CMK (cell line): ENCODE results near the gene UBL5.
A peak's percentile ranks its signal among the peaks of the same experiment; 100 is the strongest.
"Not testable (repeated sequence)": the region's sequence is repeated elsewhere in the genome, so short reads cannot be mapped to it uniquely, and the experiment has no call there.

Experiments
- DNase-seq: peaks from one replicate; pipeline ENCODE4 v3.0.0-alpha.2; 2010; ENCODE audit warnings: low read depth

Gene UBL5

DNA sequence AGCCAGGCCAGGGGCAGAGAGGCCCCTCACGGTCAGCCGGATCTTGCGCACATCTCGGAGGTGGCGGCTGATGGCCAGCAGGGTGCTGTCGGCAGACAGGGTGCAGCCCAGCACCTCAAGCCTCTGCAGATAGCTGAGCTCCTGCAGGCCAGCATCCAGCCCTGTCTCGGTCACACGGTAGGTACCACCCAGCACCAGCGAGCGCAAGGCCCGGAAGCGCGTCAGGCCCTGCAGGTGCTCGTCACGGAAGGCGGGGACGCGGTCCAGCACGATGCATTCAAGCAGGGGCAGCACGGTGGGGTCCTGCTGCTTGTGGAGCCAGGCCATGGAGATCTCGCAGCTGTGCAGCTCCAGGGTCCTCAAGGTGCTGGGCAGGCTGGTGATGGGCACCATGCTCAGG is 16.6 kb upstream of the UBL5 start:
- no peak for DNase-seq

DNA sequence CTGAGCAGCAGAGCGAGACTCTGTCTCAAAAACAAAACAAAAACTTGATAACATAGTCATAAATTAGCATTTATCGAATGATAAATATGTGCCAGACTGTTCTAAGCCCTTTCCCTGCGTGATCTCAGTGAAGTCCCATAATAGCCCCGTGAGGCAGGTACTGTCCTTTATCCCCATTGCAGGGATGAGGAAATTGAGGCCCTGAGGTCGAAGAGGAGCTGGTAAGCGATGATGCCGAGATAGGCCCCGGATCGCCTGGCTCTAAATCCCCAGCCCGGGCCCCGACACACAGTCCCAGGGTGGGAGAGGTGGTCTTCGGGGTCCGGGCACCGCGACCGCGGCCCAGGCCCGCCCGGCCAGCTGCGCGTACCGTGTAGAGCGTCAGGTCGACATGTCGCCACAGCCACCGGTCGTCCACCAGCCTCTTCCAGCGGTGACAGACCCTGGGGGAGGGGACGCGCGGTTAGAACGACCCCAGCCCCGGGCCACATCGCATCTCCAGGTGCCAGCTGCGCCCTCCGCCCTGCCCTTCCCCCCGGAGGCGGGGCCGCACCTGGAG is 9.5 kb upstream of the UBL5 start:
- no peak for DNase-seq

DNA sequence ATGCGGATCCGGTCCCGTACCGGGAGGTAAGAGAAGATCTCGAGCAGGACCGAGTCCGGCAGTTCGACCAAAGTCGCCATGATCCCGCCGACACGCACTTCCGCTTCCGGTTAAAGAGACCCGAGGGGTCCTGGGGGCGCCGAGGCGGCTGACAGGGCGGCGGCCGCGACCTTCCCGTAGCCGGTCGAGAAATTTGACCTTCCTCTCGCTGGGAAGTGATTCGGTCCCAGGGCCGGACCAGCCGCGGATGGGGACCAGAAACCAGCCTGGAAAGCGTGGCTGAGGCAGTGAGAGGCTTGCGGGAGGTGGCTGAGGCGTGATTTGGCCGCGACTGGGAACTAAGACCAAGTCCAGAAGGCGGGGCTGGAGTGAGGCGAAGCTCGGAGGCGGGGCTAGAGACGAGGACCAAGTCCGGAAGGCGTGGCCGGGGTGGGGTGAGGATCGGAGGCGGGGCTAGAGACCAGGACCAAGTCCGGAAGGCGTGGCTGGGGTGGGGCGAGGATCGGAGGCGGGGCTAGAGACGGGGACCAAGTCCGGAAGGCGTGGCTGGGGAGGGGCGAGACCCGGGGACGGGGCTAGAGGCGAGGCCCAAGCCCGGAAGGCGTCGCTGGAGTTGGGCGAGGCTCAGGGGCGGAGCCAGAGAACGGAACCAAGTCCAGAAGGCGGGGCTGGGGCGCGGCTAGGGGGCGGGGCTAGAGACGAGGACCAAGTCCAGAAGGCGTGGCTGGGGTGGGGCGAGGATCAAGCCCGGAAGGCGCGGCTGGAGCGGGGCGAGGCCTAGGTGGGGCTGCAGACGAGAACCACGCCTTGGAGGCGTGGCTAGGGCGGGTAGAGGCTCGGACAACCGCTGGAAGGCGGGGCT is 8.8 kb upstream of the UBL5 start, which contains the start of gene FBXL12:
TSS of gene FBXL12 (minus strand) at position 346 of the 862 bp plus-strand sequence. CDS start at position 80, 266 bp downstream.
- peak; percentile 99 for DNase-seq

DNA sequence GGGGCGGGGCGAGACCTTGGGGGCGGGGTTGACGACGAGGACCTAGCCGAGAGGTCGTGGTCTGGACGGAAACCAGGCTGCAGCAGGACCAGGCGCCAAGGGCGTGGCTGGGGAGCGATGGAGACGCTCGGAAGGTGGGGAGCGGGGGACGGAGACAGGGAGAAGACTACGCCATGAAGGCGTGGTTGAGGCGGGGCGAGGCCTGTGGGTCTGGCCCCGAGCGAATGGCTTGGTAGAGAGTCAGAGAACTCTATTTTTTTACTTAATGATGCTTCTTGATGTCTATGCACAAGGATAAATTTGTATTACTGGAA is 8.2 kb upstream of the UBL5 start:
- no peak for DNase-seq

DNA sequence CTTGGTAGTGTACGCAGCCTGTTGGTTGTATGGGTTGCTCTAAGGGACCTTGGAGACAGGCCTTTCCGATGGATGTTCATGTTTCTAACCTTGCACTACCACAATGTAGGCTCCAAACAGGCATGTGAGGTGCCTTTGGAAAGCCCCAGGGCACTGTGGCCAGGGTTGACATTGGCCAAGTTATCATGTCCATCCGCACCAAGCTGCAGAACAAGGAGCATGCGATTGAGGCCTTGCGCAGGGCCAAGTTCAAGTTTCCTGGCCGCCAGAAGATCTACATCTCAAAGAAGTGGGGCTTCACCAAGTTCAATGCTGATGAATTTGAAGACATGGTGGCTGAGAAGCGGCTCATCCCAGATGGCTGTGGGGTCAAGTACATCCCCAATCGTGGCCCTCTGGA is 7.7 kb upstream of the UBL5 start:
- not testable (repeated sequence) for DNase-seq

DNA sequence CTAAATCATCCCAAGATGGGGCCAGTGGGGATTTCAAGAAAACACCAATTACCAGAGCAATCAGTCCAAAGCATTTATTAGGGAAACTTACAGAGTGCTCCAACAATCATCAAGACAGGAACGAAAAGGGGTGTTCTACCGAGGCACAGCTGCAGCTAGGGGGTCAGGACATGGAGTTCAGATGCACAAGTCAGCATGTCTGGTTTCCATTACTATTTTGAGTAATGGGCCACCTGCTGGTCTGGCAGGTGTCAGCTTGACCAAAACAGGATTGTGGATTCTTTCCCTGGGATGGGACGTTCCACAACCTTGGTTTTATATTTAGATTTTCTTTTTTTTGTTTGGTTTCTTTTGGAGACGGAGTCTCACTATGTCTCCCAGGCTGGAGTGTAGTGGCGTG is 3.9 kb upstream of the UBL5 start:
- no peak for DNase-seq

DNA sequence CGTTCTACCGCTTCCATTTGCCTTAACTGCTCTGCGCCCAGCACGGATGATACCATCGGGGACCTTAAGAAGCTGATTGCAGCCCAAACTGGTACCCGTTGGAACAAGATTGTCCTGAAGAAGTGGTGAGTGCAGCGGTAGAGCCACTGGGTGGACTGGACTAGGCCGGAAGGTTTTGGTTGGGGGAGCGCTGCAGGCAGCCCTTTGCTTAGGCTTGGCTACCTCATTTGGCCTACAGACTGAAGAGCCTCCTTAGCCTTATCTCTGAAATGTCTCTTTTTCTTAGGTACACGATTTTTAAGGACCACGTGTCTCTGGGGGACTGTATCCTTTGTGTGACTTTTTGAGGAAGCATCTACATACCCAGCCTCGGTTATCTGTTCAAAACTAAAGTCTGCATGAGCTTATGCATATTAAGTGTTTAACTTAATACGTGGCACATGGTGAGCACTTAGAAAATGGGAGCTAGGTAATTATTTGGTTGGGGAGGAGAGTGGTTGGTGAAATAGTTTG is 889 bp downstream of the UBL5 start:
- no peak for DNase-seq

DNA sequence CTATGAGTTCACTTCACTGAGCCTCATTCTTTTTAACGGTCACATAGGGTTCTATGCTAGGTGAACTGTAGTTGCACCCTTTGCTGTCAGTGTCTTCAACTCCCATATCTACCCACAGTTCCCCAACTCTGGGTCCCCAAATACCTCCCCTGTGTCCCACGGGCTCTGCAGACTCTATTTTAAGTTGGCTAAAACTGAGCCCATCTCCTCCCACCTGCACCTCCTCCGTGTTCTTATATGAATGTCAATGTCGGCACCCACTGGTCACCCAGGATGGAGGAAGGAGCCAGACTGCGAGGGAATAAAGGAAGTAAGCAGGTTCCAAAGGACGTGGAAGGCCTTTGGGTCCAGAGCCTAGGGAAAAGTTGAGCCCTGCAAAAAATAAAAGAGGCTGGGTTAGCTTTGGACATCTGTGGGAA is 6.6 kb downstream of the UBL5 start:
- DNase-seq = no peak

DNA sequence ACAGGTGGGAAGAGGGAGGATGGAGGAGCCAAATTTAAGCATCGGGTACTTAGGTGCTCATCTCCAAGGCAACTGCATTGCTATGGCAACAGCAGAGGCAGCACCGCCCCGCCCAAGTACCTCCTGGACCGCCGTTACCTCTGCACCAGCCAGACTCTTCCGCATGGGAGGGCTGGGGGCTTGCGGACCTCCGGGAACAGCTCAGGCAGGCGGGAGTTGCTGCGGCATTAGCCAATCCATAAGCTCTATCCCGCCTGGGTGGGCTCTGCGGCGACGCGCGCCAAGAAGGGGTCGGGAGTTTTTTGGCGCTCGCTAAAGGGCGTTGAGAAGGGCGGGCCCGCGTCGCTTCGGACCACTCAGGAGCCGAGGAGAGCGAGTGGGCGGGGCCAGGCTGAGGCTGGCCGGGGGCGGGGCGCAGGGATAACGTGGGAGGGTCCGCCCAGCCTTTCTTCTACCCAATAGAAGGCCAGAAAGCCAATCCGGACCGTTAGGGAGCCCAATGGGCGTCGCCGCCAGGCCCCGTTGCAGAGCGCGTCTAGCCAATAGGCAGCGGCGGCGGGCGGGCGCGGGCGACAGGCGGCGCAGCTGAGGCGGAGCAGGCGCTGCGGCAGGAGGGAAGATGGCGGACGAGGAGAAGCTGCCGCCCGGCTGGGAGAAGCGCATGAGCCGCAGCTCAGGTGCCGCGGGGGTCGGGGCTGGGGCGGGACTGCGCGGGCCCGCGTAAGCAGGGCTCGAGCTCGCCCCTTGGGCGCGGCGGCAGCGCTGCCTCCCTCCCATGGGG is 7.2 kb downstream of the UBL5 start, which contains the start of gene PIN1:
TSS of gene PIN1 (plus strand) at position 593 of the 781 bp plus-strand sequence. CDS start at position 620, 27 bp downstream.
- DNase-seq = peak; percentile 96

DNA sequence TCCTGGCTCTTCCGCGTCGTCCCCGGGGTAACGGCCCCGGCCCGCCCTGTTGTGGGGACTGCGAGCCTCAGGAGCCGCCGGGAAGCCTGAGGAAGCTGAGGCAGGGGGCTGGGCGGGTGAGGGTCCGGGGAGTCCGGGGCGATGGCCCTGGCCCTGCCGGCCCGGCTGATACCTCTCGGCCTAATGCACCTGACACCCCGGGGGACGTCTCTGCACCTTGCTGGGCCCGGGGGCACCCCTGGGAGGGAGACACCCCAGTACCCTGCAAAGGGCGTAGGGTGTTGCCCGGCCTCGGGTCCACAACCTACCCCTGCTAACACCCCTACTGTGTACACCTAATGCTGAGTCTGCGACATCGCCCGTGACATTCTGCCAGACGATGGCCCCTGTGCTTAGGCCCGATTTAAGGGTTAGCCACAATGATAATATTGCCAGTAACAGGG is 7.8 kb downstream of the UBL5 start:
- DNase-seq = no peak

DNA sequence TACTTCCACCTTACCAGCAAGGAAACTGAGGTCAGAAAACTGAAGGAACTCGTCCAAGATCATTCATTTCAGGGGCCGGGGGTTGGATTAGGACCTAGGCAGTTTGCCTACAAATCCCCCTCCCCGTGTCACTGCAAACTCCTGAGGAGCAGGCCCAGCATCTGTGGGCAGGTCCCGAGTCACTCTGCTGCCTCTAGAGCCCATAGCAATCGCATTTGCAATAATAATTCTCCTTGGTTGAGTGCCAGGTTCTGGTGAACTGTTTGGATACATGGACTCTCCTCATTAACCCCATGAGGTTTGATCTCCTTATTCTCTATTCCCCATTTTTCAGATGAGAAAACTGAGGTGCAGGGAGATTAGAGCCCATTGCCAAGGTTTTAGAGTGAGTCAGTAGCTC is 8.3 kb downstream of the UBL5 start:
- DNase-seq = no peak

DNA sequence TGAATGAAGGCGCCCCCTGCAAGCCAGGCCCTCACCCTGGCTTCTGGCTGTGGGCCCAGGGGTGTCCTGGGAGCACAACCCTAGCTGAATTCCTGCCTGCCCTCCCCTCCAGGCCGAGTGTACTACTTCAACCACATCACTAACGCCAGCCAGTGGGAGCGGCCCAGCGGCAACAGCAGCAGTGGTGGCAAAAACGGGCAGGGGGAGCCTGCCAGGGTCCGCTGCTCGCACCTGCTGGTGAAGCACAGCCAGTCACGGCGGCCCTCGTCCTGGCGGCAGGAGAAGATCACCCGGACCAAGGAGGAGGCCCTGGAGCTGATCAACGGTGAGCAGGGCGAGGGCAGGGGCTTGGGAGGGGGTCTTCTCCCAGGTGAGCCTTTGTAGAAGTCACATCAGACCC is 10.6 kb downstream of the UBL5 start:
- no peak for DNase-seq

DNA sequence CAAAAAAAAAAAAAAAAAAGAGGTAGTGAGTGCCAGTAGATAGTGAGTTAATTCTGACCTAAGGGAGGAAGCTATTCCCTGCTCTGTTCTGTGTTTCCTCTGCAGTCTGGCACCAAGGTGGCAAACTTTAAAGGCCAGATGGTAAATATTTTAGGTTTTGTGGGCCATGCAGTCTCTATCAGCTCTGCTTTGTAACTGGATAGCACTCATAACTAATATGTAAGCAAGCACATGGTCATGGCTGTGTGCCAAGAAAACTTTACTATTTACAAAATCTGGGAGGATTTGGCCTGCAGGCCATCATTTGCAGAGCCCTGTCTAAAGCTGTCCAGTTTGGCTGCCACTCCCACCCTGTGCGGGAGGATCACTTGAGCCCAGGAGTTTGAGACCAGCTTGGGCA is 11.7 kb downstream of the UBL5 start:
- no peak for DNase-seq

DNA sequence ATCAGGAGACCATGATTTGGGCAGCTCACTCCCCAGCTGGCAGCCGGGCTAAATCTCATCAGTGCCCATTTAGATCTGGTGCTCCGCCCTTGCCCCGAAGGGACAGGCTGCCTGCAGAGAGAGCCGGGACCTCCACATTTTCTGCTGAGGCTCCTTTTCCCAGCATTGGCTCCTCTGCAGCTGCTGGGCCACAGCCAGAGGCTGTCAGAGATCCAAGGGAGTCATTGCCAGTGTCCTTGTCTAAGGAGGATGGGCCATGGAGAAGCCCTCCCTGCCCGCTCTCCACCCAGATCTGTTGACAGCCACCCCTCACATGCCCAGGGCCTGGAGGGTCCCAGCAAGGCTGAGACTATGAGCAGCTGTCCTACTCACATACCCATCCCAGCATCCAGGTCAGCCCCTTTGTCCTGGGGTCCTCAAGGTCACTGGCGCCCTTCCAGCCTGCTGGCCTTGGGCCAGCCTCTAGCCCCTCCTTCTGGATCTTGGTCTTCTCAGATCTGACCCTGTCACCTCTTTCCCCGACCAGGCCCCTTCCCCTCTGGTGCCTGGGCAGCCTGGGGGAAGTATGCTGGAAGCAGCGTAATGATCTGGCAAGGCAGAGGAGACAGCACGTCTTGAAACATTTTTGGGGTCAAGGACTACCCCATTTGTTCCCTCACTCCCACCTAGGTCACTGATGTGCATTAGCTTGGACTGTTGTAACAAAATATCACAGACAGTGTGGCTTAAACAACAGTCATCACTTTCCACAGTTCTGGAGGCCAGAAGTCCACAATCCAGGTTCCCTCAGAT is 15.3 kb downstream of the UBL5 start:
- DNase-seq = no peak

DNA sequence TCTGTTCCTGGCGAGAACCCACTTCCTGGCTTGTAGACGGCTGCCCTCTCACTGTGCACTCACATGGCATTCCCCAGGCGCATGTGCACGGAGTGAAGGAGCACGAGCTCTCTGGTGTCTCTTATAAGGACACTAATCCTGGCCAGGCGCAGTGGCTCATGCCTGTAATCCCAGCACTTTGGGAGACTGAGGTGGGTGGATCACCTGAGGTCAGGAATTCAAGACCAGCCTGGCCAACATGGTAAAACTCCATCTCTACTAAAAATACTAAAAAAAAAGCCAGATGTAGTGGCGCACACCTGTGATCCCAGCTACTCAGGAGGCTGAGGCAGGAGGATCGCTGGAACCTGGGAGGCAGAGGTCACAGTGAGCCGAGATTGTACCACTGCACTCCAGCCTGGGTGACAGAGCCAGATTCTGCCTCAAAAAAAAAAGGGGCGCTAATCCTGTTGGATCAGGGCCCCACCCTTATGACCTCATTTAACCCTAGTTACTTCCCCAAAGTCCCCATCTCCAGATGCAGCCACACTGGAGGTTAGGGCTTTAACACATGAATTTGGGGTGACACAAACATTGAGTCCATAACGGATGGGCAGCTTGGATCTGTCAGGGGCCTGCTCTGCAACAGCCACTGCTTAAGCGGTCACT is 16.0 kb downstream of the UBL5 start:
- not testable (repeated sequence) for DNase-seq

DNA sequence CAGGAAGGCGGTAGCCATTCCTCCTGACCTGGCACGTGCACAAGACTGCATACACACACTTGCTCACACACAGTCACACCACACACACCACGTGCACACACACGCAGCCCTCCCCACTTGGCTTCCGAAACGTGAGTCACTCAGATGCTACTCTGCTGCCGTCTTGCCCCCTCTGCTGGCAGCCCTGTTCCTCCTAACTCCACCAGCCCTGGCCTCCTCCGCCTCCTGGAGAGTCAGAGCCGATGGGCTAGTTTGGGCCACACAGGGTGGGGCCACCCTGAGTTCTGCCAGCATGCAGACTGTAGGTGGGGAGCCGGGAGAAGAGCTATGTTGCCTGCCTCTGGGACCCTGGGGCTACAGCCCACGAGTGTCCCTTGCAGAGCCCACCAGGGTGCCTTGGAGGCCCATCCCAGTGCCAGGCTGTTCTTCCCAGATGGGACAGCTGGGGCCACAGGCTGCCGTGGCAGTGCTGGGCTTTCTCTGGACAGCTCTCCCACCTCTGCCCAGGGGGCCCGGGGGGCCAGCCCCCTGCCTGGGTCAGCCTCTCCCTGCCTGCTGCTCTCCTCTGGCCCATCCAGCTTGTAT is 19.5 kb downstream of the UBL5 start:
- no peak for DNase-seq

DNA sequence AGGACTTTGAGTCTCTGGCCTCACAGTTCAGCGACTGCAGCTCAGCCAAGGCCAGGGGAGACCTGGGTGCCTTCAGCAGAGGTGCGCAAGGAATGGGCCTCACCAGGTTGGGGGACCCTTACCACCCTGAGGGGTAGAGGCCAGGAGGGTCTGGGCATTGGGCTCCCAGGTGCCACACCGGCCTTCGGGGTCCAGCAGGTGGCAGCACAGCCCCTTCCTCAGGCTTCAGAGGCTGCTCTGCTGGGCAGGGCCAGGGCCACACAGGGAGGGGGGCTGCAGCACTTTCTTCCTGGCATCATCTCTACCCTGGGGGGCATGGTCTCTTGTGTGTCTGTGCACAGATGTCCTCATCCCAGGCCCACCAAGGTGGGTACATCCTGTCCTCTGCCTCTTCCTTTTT is 20.3 kb downstream of the UBL5 start:
- no peak for DNase-seq

DNA sequence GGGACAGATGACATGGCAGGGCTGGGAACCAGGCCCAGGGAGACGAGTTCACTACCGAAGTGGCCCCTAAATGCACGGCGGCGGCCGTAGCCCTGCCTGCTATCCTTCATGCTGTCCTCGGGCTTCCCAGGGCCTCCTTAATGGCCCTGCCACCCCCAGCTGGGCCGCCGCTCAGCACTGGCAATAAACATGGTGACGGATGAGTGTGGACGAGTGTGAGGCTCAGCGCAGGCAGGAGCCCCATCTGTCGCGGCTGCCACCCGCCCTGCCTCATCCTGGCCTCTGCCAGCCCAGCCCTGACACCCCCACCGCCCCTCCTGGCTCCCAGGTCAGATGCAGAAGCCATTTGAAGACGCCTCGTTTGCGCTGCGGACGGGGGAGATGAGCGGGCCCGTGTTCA is 21.0 kb downstream of the UBL5 start:
- DNase-seq = no peak

DNA sequence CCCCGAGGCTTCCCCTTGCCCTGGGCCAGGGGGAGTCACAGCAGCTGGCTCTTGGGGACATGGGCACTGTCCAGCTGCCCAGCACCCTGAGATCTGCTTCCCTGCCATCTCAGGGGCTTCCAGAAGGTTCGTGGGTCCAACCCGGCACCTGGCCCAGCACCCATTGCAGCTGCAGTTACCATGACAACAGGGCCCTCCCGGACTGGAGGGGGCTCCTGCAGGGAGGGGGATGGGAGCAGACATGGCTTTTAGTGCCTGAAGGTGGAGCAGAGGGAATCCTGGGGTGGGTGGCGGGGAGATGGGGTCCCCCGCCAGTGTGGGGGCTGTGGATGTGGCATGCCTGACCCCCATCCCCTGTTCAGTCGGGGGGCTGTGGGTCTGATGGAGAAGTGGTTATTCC is 22.1 kb downstream of the UBL5 start:
- no peak for DNase-seq

DNA sequence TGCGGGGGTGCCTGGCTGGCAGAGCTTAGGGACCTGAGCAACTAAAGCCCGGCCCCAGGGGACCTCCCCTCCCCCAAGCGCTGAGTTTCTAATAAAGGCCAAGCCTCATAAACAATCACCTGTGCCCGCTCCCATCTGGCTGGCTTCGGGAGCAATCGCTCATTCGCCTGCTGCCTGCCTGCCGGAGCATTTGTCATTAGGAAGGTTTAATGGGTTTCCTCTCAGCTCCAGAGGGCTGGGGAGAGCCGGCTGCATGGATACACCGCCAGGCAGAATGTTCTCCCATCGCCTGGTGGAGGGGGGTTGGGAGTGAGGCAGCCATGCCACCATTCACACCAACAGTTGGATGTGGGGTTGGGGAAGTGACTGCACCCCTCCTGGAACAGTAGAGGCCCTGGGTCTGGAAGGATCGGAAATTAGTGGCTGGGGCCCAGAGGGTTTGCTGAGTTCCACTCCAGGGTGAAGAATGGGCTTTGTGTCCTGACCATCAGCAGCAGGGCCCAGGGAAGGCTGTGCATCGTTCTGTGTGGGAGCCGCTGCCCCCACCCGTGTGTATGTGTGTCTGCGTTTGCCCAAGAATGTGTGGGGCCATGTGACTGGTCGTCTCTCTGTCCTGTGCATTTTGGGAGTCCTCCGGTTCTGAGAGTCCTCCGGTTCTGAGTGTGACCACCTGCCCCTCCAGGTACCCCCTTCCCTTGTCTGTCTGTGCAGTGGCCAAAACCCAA is 22.7 kb downstream of the UBL5 start:
- no peak for DNase-seq
